Ectodermal cell (in vitro differentiated cells): ENCODE data around the gene KATNB1.
"Not testable (repeated sequence)": the region's sequence is repeated elsewhere in the genome, so short reads cannot be mapped to it uniquely, and the experiment has no call there.

ENCODE experiments used
- H3K27ac ChIP-seq: 2 replicates; pipeline ENCODE4 v1.7.0; 2013; ENCODE audit warnings: mild to moderate bottlenecking, low read depth, low read length; ENCODE audit not compliant: insufficient read depth, poor library complexity, severe bottlenecking
- H3K27me3 ChIP-seq: 2 replicates; pipeline ENCODE4 v1.7.0; 2013; ENCODE audit warnings: mild to moderate bottlenecking, low read length; ENCODE audit not compliant: insufficient read depth, control insufficient read depth, poor library complexity, severe bottlenecking
- H3K36me3 ChIP-seq: one replicate; pipeline ENCODE4 v1.7.0; 2013; ENCODE audit warnings: low read length; ENCODE audit not compliant: control insufficient read depth, insufficient read depth
- H3K4me1 ChIP-seq: one replicate; pipeline ENCODE4 v1.7.0; 2013; ENCODE audit warnings: low read length; ENCODE audit not compliant: control insufficient read depth, insufficient read depth
- H3K4me3 ChIP-seq: 2 replicates; pipeline ENCODE4 v1.7.0; 2013; ENCODE audit warnings: low read depth, low read length, control low read depth; ENCODE audit not compliant: insufficient read depth
- H3K9me3 ChIP-seq: 2 replicates; pipeline ENCODE4 v1.7.0; 2013; ENCODE audit warnings: mild to moderate bottlenecking, low read length, moderate library complexity; ENCODE audit not compliant: control insufficient read depth
- WGBS, 2 experiments: methylation state at CpG; one replicate each; pipeline ENCODE4 v1.1.7; 2013; ENCODE audit warnings: missing lambda C conversion rate in 2 of 2; 5-methylcytosine and 5-hydroxymethylcytosine counted together

The KATNB1 gene

GRCh38 chr16:57743458-57743857 is 7.9 kb downstream of the KATNB1 start:
- 90 to 91% methylated on average over 9 to 10 of the region's 10 CpGs for WGBS, 2 experiments
- Histone ChIP-seq H3K27me3 (no peaks in the 10 kb centered on the region), H3K36me3 (peaks cover 4% of the 10 kb centered on the region), H3K27ac (peak overlapping the region; percentile 16), H3K4me1 (peaks cover 10% of the 10 kb centered on the region), H3K4me3 (no peak overlapping the region), H3K9me3 (no peaks in the 10 kb centered on the region)

GRCh38 chr16:57743886-57744641 is 8.5 kb downstream of the KATNB1 start:
- H3K4me1 ChIP-seq, result peaks cover 10% of the 10 kb centered on the region
- no peaks in the 10 kb centered on the region for H3K9me3 ChIP-seq
- no peaks in the 10 kb centered on the region for H3K27me3 ChIP-seq
- no peak overlapping the region for H3K4me3 ChIP-seq
- no peak overlapping the region for H3K27ac ChIP-seq
- 91% methylated on average over 22 to 23 of the region's 23 CpGs for WGBS, 2 experiments
- H3K36me3 ChIP-seq, result peaks cover 4% of the 10 kb centered on the region

GRCh38 chr16:57744642-57744903 is 9.0 kb downstream of the KATNB1 start:
- WGBS, 2 experiments, result 86 to 91% methylated on average over 7 of the region's 7 CpGs
- no peaks in the 10 kb centered on the region for H3K27me3 ChIP-seq
- H3K4me1 ChIP-seq, result peaks cover 10% of the 10 kb centered on the region
- H3K9me3 ChIP-seq, result no peaks in the 10 kb centered on the region
- peaks cover 4% of the 10 kb centered on the region for H3K36me3 ChIP-seq
- no peak overlapping the region for H3K27ac ChIP-seq
- no peak overlapping the region for H3K4me3 ChIP-seq

- no peak overlapping the region for H3K27ac ChIP-seq
- H3K4me3 ChIP-seq, result no peak overlapping the region
- H3K27me3 ChIP-seq, result no peaks in the 10 kb centered on the region
- 93 to 98% methylated on average over 3 of the region's 3 CpGs for WGBS, 2 experiments
- H3K9me3 ChIP-seq, result no peaks in the 10 kb centered on the region
- peaks cover 4% of the 10 kb centered on the region for H3K36me3 ChIP-seq
- H3K4me1 ChIP-seq, result peaks cover 10% of the 10 kb centered on the region
These were observed 10.2 kb downstream of the KATNB1 start for GRCh38 chr16:57745768-57746167.

GRCh38 chr16:57746316-57746715 is 10.7 kb downstream of the KATNB1 start:
- not testable (repeated sequence) for H3K4me1 ChIP-seq, H3K9me3 ChIP-seq, H3K27ac ChIP-seq, H3K27me3 ChIP-seq, H3K36me3 ChIP-seq, H3K4me3 ChIP-seq
- 88 to 93% methylated on average over 6 to 7 of the region's 7 CpGs for WGBS, 2 experiments

GRCh38 chr16:57747091-57747490 is 11.5 kb downstream of the KATNB1 start:
- Histone ChIP-seq H3K4me3 (no peak overlapping the region), H3K4me1 (peaks cover 10% of the 10 kb centered on the region), H3K36me3 (peaks cover 4% of the 10 kb centered on the region), H3K27ac (no peak overlapping the region), H3K9me3 (no peaks in the 10 kb centered on the region), H3K27me3 (no peaks in the 10 kb centered on the region)
- 87 to 88% methylated on average over 7 of the region's 7 CpGs for WGBS, 2 experiments

- H3K27me3 ChIP-seq, result no peaks in the 10 kb centered on the region
- H3K36me3 ChIP-seq, result peaks cover 4% of the 10 kb centered on the region
- no peaks in the 10 kb centered on the region for H3K9me3 ChIP-seq
- H3K4me3 ChIP-seq, result no peak overlapping the region
- 67 to 69% methylated on average over 12 of the region's 12 CpGs for WGBS, 2 experiments
- H3K4me1 ChIP-seq, result peaks cover 10% of the 10 kb centered on the region
- H3K27ac ChIP-seq, result no peak overlapping the region
These were observed 11.9 kb downstream of the KATNB1 start for GRCh38 chr16:57747496-57747895.

- H3K27ac ChIP-seq, result no peak overlapping the region
- no peaks in the 10 kb centered on the region for H3K9me3 ChIP-seq
- H3K4me1 ChIP-seq, result peaks cover 10% of the 10 kb centered on the region
- no peaks in the 10 kb centered on the region for H3K27me3 ChIP-seq
- 92 to 96% methylated on average over 6 of the region's 6 CpGs for WGBS, 2 experiments
- H3K4me3 ChIP-seq, result no peak overlapping the region
- H3K36me3 ChIP-seq, result peaks cover 4% of the 10 kb centered on the region
These were observed 12.4 kb downstream of the KATNB1 start for GRCh38 chr16:57747996-57748395.

GRCh38 chr16:57748596-57748995 is 13.0 kb downstream of the KATNB1 start:
- Histone ChIP-seq H3K27me3 (no peaks in the 10 kb centered on the region), H3K36me3 (peaks cover 4% of the 10 kb centered on the region), H3K4me3 (no peak overlapping the region), H3K4me1 (peaks cover 10% of the 10 kb centered on the region), H3K9me3 (no peaks in the 10 kb centered on the region), H3K27ac (no peak overlapping the region)
- 96% methylated on average over 11 of the region's 11 CpGs for WGBS, 2 experiments

GRCh38 chr16:57749101-57749692 is 13.6 kb downstream of the KATNB1 start:
- peaks cover 10% of the 10 kb centered on the region for H3K4me1 ChIP-seq
- 94 to 97% methylated on average over 3 of the region's 3 CpGs for whole genome bisulfite sequencing, 2 experiments

More at GRCh38 chr16:57749101-57749692, 13.6 kb downstream of the KATNB1 start:
- no peak overlapping the region for H3K27ac ChIP-seq
- no peak overlapping the region for H3K4me3 ChIP-seq
- H3K36me3 ChIP-seq, result peaks cover 4% of the 10 kb centered on the region
- no peaks in the 10 kb centered on the region for H3K9me3 ChIP-seq
- H3K27me3 ChIP-seq, result no peaks in the 10 kb centered on the region
